ENCODE data around the gene CIAO2A. TPM values are rescaled to one million over a fixed set of nuclear protein-coding genes. Genes with fewer than 3 reads are reported as not detected.

CIAO2A gene
- total and polyA plus RNA-seq, 2 donors (not counting 3 experiments of a cell fraction or from before 2014, with no cell fraction given), result 37.1 to 55.3 TPM

- H3K9ac ChIP-seq (replicated peaks; ENCODE audit: extremely low read depth, insufficient read depth, low read length), result no peak overlapping the region
- H3K9me3 ChIP-seq (replicated peaks; ENCODE audit: control insufficient read depth, insufficient read depth, low read length), result no peaks in the 10 kb centered on the region
- intact Hi-C loops (cut with micrococcal nuclease) (no loop called here), dilution Hi-C loops (cut with MboI; ENCODE audit: extremely low pct_ligation_motif_present, low sequenced_read_pairs) (no loop called here)
- no peaks in the 10 kb centered on the region for H4K20me1 ChIP-seq (replicated peaks; ENCODE audit: control insufficient read depth, extremely low read depth, insufficient read depth, low read length)
- no peak for FAIRE-seq
- no peaks in the 10 kb centered on the region for H3K9me1 ChIP-seq (replicated peaks; ENCODE audit: control insufficient read depth, extremely low read depth, insufficient read depth, low read length)
- H2AFZ ChIP-seq (ENCODE audit: low read depth, low read length), result no peak overlapping the region
- H3K79me2 ChIP-seq (ENCODE audit: control insufficient read depth, insufficient read depth, low read length), result no peaks in the 10 kb centered on the region
- peaks cover 12% of the 10 kb centered on the region for H3K4me1 ChIP-seq (ENCODE audit: control insufficient read depth, extremely low read depth, insufficient read depth, low read length)
- TF ChIP-seq MAX (IDR thresholded peaks at IDR 0.05; ENCODE audit: insufficient read depth, insufficient read length) (no peak), GATA2 (IDR thresholded peaks at IDR 0.05; ENCODE audit: insufficient read depth, insufficient read length, low read depth, low read length) (no peak), JUN (IDR thresholded peaks at IDR 0.05; ENCODE audit: borderline replicate concordance, insufficient read depth, insufficient read length, low read depth) (no peak), POLR2A (IDR thresholded peaks at IDR 0.05; ENCODE audit: low read depth, low read length) (no peak), FOS (IDR thresholded peaks at IDR 0.05; ENCODE audit: borderline replicate concordance, insufficient read depth, low read length) (no peak)
- POLR2A ChIA-PET, result no interaction called here
- H3K4me2 ChIP-seq (ENCODE audit: insufficient read depth, low read length), result no peak overlapping the region
- no peak for DNase-seq (ENCODE audit: low read depth, low spot score)
- no peak overlapping the region for H3K27ac ChIP-seq (ENCODE audit: insufficient read depth, low read depth, low read length)
- CTCF ChIA-PET, result interaction anchor here (0.8 to 1.7 kb wide), 3 partner anchors 8 to 15 kb away, joined by 3 to 5 read pairs (median 4); no protein-coding TSS in a partner anchor
- BruUV-seq (replicated peaks), result no TSS peak
- peaks cover 11 to 40% of the 10 kb centered on the region in 2 experiments for H3K36me3 ChIP-seq (ENCODE audit: control insufficient read depth in 2 of 2, extremely low read depth in 1 of 2, insufficient read depth in 2 of 2, low read length in 2 of 2)
- H3K27me3 ChIP-seq (ENCODE audit: control insufficient read depth in 2 of 2, insufficient read depth in 2 of 2, low read length in 2 of 2), result no peaks in the 10 kb centered on the region
- no peak overlapping the region for H3K4me3 ChIP-seq (replicated peaks in 1 of 3; ENCODE audit: insufficient read depth in 1 of 3, low read depth in 1 of 3, low read length in 3 of 3)
Measured at GRCh38 chr15:64138331-64138941, 44.8 kb upstream of the CIAO2A start.

GRCh38 chr15:64137226-64137833 lies 43.7 kb upstream of the CIAO2A start:
- Histone ChIP-seq H4K20me1 (replicated peaks; ENCODE audit: control insufficient read depth, extremely low read depth, insufficient read depth, low read length) (no peaks in the 10 kb centered on the region), H3K4me3 (replicated peaks in 1 of 3; ENCODE audit: insufficient read depth in 1 of 3, low read depth in 1 of 3, low read length in 3 of 3) (no peak overlapping the region), H3K36me3 (ENCODE audit: control insufficient read depth in 2 of 2, extremely low read depth in 1 of 2, insufficient read depth in 2 of 2, low read length in 2 of 2) (peaks cover 11 to 44% of the 10 kb centered on the region in 2 experiments), H3K9me1 (replicated peaks; ENCODE audit: control insufficient read depth, extremely low read depth, insufficient read depth, low read length) (no peaks in the 10 kb centered on the region), H3K4me1 (ENCODE audit: control insufficient read depth, extremely low read depth, insufficient read depth, low read length) (peaks cover 12% of the 10 kb centered on the region), H3K4me2 (ENCODE audit: insufficient read depth, low read length) (no peak overlapping the region), H3K9me3 (replicated peaks; ENCODE audit: control insufficient read depth, insufficient read depth, low read length) (no peaks in the 10 kb centered on the region), H3K79me2 (ENCODE audit: control insufficient read depth, insufficient read depth, low read length) (no peaks in the 10 kb centered on the region), H2AFZ (ENCODE audit: low read depth, low read length) (no peak overlapping the region), H3K9ac (replicated peaks; ENCODE audit: extremely low read depth, insufficient read depth, low read length) (no peak overlapping the region), H3K27me3 (ENCODE audit: control insufficient read depth in 2 of 2, insufficient read depth in 2 of 2, low read length in 2 of 2) (no peaks in the 10 kb centered on the region), H3K27ac (ENCODE audit: insufficient read depth, low read depth, low read length) (no peak overlapping the region)
- dilution Hi-C loops (cut with MboI; ENCODE audit: extremely low pct_ligation_motif_present, low sequenced_read_pairs) (no loop called here), intact Hi-C loops (cut with micrococcal nuclease) (no loop called here)
- TF ChIP-seq POLR2AphosphoS5 (IDR thresholded peaks at IDR 0.05; ENCODE audit: insufficient read depth, low read depth, low read length) (no peak), MAX (IDR thresholded peaks at IDR 0.05; ENCODE audit: insufficient read depth, insufficient read length) (no peak), EZH2 (IDR thresholded peaks at IDR 0.05; ENCODE audit: borderline replicate concordance, low read depth, low read length, severe bottlenecking) (no peak), GATA2 (IDR thresholded peaks at IDR 0.05; ENCODE audit: insufficient read depth, insufficient read length, low read depth, low read length) (no peak), MYC (IDR thresholded peaks at IDR 0.05; ENCODE audit: low read depth, low read length) (no peak), FOS (IDR thresholded peaks at IDR 0.05; ENCODE audit: borderline replicate concordance, insufficient read depth, low read length) (no peak), CTCF (IDR thresholded peaks at IDR 0.05; ENCODE audit: extremely low read depth in 1 of 2, insufficient read depth in 1 of 2, low read depth in 1 of 2, low read length in 2 of 2) (no peak), POLR2A (IDR thresholded peaks at IDR 0.05; ENCODE audit: low read depth, low read length) (no peak), JUN (IDR thresholded peaks at IDR 0.05; ENCODE audit: borderline replicate concordance, insufficient read depth, insufficient read length, low read depth) (no peak)
- CTCF ChIA-PET, result interaction anchor here (1.1 to 1.7 kb wide), 2 partner anchors 12 to 16 kb away, joined by 3 to 4 read pairs; no protein-coding TSS in a partner anchor
- POLR2A ChIA-PET, result no interaction called here
- DNase-seq (ENCODE audit: low read depth, low spot score), result no peak
- no peak for FAIRE-seq
- BruUV-seq (replicated peaks), result no TSS peak
